AG04450 (cell line): ENCODE results near the gene CAB39. TPM values are rescaled to one million over a fixed set of nuclear protein-coding genes. Genes with fewer than 3 reads are reported as not detected.

Experiments
- CTCF ChIA-PET: fragments of 300-600, 350-600 bp; formaldehyde crosslinking; extraction: SDS; loops from one replicate; lab custom pipeline; 2022; ENCODE audit warnings: antibody characterized with exemption, inconsistent platforms; lab: Charles Lee
- POLR2A ChIA-PET: fragments of 350-600 bp; formaldehyde crosslinking; extraction: SDS; loops from one replicate; lab custom pipeline; 2021; ENCODE audit warnings: antibody characterized with exemption, inconsistent platforms; lab: Yijun Ruan, JAX
- DNase-seq: peaks from one replicate; pipeline ENCODE4 v3.0.0-alpha.2; 2011; ENCODE audit warnings: low read depth, low spot score
- H3K27ac ChIP-seq: one replicate; pipeline ENCODE4 v1.5.1; 2012; ENCODE audit warnings: low read depth, low read length, control low read depth
- H3K27me3 ChIP-seq: one replicate; pipeline ENCODE4 v1.6.0; 2012; ENCODE audit warnings: low read length; ENCODE audit not compliant: control insufficient read depth, insufficient read depth
- H3K4me3 ChIP-seq: 2 replicates; pipeline ENCODE4 v1.5.1; 2011; ENCODE audit warnings: mild to moderate bottlenecking, low read depth, low read length, control low read depth
- H3K9me3 ChIP-seq: 2 replicates; pipeline ENCODE4 v1.5.1; 2012; ENCODE audit warnings: low read length; ENCODE audit not compliant: control insufficient read depth, insufficient read depth
- polyA plus RNA-seq: library from polyadenylated mRNA; depleted of rRNA; stranded (reverse); fragments of >200 nt; gene quantifications from 2 replicates; pipeline ENCODE4 v1.2.3, GENCODE V29; 2011
- TF ChIP-seq, protein P1 (sequence below): IDR thresholded peaks from 2 replicates; pipeline ENCODE4 v1.5.1; 2011; ENCODE audit warnings: low read depth, low read length, control low read depth, inconsistent platforms

CAB39 gene
- polyA plus RNA-seq, 1 experiment = 72.7 TPM

DNA sequence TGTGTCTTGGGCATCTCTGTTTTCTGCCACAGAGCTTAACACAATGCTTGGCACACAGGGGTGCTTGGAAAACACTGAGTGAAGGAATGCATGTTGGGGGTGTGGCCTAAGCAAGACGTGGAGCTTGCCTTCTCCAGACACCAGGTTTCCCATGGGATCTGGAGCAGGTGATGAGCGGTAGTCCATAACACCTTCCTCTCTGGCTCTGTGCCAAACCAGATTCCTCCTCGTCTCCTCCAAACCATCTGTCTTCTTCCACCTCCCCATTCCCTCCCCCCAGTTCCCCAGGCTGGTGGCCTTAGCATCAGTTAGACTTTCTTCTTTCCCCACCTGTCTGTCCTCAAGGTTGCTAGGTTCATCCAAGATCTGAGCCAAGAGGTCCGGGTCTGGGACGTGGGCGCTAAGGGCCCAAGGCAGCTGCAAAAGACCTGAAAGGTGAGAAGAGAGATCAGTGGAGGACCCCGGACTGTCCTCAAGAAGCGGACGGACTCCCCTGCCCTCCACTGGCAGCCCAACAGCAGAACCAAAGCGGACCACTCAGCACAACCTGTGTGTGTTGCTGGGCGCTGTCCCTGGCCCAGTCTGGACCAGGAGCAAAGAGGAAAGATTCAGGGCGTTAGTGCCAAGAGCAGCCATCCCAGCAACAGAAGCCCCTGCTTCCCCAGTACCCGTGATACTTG, 150.9 kb downstream of the CAB39 start:
- ChIA-PET POLR2A (interaction anchor here (0.6 kb wide), 1 partner anchor 722 kb away, joined by 5 read pairs; no protein-coding TSS in a partner anchor), CTCF (no interaction called here)
- Histone ChIP-seq H3K27me3 (peaks cover 28% of the 10 kb centered on the region), H3K9me3 (peaks cover 3% of the 10 kb centered on the region; the same call in 1 of the 2 replicates), H3K27ac (no peak overlapping the region), H3K4me3 (no peak overlapping the region)
- DNase-seq = no peak
- TF ChIP-seq, protein P1, sequence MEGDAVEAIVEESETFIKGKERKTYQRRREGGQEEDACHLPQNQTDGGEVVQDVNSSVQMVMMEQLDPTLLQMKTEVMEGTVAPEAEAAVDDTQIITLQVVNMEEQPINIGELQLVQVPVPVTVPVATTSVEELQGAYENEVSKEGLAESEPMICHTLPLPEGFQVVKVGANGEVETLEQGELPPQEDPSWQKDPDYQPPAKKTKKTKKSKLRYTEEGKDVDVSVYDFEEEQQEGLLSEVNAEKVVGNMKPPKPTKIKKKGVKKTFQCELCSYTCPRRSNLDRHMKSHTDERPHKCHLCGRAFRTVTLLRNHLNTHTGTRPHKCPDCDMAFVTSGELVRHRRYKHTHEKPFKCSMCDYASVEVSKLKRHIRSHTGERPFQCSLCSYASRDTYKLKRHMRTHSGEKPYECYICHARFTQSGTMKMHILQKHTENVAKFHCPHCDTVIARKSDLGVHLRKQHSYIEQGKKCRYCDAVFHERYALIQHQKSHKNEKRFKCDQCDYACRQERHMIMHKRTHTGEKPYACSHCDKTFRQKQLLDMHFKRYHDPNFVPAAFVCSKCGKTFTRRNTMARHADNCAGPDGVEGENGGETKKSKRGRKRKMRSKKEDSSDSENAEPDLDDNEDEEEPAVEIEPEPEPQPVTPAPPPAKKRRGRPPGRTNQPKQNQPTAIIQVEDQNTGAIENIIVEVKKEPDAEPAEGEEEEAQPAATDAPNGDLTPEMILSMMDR = no peak

DNA sequence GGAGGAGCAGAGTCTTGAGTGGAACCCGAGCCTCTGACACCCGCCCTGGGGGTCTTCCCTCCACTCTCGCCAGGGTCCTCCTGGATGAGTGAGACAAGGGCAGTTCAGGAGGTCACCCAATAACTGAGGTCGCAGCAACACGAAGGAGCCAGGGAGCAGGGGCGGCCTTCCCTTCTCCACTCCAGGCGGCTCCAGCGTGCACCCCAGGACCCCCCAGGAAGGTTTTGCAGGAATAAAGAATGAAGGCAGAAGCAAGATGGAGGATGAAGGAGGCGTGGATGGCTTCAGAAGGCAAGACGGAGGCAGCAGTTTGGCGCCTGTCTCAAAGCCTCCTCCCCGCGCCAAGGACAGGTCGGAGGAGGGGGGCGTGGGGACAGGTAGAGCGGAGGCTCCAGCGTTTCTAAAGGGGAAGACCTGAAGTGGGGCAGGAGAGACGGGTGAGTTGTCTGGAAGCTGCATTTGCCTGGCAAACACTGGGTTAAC, 151.5 kb downstream of the CAB39 start:
- DNase-seq = no peak
- peak overlapping the region; percentile 82 for H3K4me3 ChIP-seq
- peaks cover 3% of the 10 kb centered on the region; the same call in 1 of the 2 replicates for H3K9me3 ChIP-seq
- CTCF ChIA-PET = interaction anchor here (1.0 kb wide), 1 partner anchor 40 kb away, joined by 3 read pairs; no protein-coding TSS in a partner anchor
- H3K27me3 ChIP-seq = peaks cover 28% of the 10 kb centered on the region
- H3K27ac ChIP-seq = no peak overlapping the region
- POLR2A ChIA-PET = interaction anchor here (0.6 kb wide), 2 partner anchors 9 to 722 kb away, joined by 4 to 5 read pairs; no protein-coding TSS in a partner anchor
- TF ChIP-seq, protein P1 = no peak

DNA sequence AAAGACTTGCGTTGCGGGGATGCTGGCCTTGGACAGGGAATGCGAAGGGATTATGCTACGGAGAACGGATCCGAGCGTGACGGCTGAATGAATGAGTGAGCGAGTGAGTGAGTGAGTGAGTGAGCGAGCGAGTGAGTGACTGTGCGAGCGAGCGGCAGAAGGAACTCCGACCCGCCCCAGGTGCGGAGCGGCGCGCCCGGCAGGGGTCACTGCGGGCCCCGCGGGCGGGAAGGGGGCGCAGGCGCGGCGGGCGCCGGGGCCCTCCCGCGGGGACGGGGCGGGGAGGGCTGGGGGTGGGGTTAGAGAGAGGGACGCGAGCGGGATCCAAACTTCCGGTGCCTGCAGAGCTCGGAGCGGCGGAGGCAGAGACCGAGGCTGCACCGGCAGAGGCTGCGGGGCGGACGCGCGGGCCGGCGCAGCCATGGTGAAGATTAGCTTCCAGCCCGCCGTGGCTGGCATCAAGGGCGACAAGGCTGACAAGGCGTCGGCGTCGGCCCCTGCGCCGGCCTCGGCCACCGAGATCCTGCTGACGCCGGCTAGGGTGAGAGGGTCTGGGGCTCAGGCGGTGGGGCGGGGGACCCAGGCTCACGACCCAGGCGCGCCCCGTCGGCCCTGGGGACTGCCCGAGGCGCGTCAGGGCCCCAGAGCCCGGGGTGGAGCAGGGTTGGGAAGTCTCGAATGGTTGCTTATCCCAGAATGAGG, 152.1 kb downstream of the CAB39 start, which contains the start of gene ITM2C:
Gene ITM2C (plus strand): TSS at position 338 of the 702 bp plus-strand sequence. CDS start 84 bp downstream, at position 422.
- peaks cover 3% of the 10 kb centered on the region; the same call in 1 of the 2 replicates for H3K9me3 ChIP-seq
- peaks cover 28% of the 10 kb centered on the region for H3K27me3 ChIP-seq
- no peak within 1 kb of the TSS for H3K27ac ChIP-seq
- TF ChIP-seq, protein P1 = peak; percentile 44
- ChIA-PET CTCF (interaction anchor here (0.5 to 1.8 kb wide), 10 partner anchors 13 to 547 kb away, joined by 3 to 12 read pairs (median 3); no protein-coding TSS in a partner anchor), POLR2A (interaction anchor here (0.6 kb wide), 2 partner anchors 9 to 721 kb away, joined by 4 to 5 read pairs; no protein-coding TSS in a partner anchor)
- H3K4me3 ChIP-seq = peak within 1 kb of the TSS; percentile 82
- DNase-seq = peak; percentile 7

DNA sequence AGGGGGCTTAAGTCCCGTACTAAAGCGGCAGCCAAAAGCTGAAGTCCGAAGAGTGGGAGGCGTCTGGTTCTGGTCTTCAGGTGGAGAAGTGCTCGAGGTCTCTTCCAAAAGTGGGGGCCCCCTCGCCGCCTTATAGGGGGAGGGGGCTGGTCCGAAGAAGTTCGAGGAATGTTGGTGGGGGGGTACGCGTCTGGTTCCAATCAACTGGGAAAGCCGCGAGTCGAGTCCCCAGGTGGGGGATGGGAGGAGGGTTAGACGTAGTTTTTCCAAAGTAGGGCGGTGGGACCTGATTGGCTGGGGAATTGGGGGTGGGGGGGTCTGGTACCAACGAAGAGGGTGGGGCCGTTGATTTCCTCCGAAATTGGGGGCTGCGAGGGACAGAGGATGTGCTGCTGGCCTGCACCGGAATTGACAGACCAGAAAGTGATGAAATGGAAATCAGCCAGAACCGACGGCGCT, 152.7 kb downstream of the CAB39 start:
- ChIA-PET CTCF (interaction anchor here (0.5 to 1.8 kb wide), 11 partner anchors 13 to 547 kb away, joined by 3 to 12 read pairs (median 3); no protein-coding TSS in a partner anchor), POLR2A (no interaction called here)
- no peak for DNase-seq
- H3K4me3 ChIP-seq = peak overlapping the region; percentile 82
- no peak overlapping the region for H3K27ac ChIP-seq
- H3K9me3 ChIP-seq = peaks cover 3% of the 10 kb centered on the region; the same call in 1 of the 2 replicates
- TF ChIP-seq, protein P1 = no peak
- H3K27me3 ChIP-seq = peaks cover 28% of the 10 kb centered on the region
